Kidney tubule cell (primary cell): ENCODE measurements around the gene KDSR.
A peak's percentile ranks its signal among the peaks of the same experiment; 100 is the strongest.

Experiments
- DNase-seq: peaks from one replicate; pipeline ENCODE4 v3.0.0-alpha.2; 2018; ENCODE audit warnings: low spot score

The KDSR gene

DNA sequence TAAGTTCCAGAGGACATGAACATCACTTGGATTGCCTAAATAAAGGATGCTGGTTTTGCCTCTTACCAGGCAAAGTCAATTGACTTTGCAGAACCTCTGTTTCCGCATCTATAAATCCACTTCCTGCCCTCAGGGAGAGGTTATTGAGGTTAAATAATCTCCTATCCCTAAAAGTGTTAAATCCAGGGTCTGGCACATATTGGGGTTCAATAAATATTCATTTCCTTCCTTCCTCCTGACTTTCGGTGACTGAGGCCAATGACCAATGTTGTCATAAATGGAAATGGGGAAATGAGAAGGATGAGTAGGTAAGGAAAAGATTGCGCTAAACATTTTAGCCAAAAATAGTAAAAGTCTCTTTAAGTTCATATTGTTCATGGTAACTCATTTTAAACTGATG lies 63.5 kb downstream of the KDSR start:
- no peak for DNase-seq

DNA sequence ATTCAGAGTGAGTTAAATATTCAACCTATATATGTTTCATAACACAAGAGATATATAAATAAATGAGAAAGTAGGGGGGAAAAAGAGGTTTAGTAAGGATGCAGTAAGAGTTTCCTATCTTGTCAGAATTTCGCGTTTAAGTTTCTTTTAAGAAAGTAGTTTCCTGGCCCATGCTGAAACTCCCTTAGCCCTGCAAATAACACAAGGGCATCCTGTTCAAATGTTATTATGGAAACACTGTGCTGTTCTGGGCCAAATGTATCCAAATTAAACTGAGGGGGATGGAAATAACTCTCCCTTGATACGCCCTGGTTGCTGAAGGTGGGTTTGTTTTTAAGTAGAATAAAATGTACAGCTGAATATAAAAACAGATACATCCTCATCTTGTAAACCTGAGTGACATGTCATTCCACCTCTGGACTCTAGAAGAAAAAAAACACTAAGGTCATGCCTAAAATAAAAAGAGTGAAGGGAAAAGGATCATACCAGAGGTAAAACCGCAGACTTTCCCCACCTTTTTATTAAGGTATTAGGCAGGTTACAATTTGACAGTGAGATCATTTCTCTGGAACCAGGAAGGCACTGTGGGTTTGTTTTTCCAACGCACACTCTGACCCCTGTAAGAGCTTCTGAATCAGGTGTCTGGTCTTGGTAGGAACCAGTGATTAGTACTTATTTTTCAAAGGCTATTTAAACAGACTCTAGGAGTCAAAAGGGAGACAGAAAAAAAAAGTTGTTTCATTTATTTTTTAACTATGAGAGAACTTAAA lies 64.2 kb downstream of the KDSR start:
- DNase-seq: peak; percentile 90

DNA sequence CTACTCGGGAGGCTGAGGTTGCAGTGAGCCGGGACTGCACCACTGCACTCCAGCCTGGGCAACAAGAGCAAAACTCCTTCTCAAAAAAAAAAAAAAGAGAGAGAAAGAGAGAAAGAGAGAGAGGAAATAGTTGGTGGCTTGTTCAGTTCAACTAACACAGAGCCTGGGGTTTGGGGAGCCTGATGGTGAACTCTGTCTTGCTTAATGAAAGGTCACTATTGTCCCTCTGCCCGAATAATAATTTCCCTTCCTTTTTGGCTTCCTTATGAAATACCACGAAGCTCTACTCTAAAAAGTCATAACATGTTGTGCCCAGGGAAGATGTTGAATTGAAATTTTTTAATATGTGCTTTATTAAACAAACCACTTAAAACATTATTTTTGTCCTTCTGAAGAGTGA lies 64.8 kb downstream of the KDSR start:
- no peak for DNase-seq

DNA sequence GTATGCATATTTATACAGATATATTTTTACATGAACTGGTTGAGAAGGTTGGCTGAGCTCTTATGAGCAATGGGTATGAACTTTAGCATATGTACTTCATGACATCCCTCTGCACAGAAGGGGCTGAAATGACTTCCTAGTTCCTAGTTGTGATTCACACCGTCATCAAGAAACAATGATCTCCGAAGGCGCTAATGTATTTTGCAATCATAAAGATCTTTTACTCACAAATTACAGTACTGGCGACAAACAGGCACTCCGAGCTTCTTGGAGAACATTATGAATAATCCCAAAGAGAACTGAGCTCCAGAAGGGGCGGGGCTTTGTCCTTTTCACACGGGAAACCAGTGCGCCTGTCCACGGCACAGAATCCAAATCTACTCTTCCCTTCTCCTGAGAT lies 65.6 kb downstream of the KDSR start:
- peak; percentile 38 for DNase-seq

DNA sequence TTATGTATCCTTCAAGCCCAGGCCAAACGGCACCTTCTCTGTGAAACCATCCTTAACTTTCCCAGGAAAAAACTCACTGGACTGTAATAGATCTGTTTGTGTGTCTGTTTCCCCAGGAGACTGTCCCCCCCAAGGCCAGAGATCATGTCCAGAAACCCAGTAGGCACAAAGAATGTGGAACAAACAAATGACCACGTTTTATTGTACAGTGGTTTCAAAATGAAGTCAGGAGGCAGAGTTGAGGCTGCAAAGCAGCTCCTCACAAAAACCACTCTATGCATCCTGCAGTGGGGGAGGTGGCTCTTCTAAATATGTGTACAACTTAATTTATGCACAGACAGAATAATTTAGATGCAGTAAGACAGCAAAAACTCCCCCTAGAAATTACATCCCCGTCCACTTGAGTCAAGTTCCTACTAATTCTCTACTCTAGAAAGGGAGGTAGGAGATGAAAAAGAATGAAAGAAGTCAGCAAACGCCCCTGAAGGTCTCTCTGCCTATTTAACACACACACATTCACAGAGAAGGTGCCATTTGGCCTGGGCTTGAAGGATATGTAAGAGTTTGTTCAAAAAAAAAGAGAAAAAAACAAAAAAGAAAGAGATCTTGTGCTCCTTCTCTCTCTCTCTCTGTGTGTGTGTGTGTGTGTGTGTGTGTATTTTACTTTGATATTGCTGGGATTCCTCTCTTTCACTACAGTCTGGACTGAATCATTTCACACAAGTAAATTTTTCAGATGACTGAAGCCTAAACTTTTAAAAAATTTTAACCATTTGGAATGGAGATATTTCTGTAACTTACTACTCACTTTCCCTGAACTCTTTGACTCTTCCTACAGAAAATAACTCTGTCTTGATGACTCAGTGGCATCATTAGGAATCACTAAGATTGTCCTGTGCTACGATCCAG lies 66.9 kb downstream of the KDSR start:
- peak; percentile 94 for DNase-seq

DNA sequence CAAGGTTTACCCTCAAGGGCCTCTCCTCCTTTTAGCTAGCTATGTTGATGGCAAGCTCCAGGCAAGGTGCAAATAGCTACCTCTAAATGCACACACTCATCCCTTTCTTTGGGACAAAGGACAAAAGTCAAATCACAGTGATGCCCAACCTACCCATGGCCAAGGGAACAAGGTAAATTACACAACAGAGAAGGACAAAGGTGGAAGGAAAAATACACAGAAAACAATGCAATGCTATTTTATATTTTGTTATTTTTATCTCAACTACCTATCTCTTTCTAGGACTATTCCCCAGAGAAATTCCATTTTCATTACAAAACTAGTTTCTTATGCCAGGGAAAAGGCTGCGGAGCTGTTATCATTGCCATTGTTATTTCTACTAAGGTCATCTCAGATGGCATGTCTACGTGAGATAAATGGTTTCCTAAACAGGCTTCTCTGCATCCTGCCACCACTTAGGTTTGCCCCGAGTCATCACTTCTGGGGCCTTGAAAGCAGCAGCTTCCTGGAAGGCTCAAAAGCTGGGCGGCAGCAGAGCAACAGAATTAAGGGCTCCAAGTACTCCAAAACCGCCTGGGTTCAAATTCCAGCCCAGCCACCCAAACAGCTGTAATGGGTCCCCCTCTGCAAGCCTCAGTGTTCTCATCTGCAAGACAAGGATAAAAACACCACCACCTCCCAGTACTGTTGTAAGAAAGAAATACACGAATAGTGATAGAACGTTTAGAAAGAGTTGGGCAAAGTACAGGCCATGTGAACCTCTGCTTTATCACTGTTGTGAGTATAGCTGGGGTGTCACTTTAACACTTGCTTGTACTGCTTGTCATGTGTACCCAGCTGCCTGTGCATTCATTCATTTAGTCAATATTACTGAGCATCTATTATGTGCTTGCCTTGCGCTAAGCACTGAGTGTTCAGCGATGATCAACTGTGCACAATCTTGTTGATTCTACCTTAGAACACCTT lies 68.3 kb downstream of the KDSR start:
- DNase-seq: peak; percentile 40

DNA sequence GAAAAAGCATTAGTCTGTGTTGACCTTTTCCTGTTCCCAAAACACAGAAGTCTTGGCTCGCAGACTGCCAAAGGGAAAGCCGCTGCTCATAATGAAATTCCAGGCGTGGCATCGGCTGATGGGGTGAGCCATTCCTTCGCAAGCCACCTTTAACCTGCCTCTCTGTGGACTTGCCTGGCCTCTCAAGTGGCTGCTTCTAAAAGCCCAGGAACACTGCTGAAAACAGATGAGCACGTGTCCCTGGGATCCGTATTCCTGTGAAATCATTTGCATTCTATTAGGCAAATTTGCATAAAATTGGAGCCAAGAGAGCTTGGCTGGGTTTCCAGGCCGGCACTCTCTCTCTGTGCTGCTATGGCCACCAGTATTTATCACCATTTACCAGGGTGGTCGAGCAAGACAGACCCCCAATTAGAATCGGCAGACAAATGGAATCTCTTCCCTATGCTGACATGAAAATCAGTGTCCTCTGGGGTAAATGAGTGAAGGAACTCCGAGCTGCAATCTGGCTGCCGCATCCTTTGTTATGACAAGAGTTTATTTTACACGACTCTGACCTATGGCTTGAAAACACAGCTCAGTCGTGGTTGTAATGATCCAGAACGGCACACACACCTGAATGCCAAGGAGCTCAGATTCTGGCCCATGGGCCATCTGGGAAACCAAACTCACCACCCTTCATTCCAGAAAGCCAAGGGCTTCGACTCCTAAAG lies 69.2 kb downstream of the KDSR start:
- peak; percentile 61 for DNase-seq

DNA sequence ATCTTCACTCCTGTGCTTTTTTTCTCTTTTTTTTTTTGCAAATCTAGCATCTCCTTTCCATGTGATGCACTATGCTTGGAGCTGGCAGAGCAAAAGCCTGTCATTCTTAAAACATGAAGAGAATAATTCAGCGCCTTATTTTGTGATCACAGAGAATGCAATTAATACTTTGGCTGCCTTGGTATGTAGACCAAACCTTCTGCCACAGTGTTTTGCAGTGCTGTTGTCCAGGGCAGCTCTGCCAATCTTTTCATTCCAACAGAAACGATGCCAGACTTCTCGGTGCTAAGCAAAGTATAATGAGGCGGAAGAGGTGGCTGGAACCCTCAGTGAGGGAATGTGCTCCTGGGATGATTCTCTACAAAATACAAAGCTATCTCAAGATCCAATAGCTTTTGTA lies 73.1 kb downstream of the KDSR start:
- DNase-seq: no peak

DNA sequence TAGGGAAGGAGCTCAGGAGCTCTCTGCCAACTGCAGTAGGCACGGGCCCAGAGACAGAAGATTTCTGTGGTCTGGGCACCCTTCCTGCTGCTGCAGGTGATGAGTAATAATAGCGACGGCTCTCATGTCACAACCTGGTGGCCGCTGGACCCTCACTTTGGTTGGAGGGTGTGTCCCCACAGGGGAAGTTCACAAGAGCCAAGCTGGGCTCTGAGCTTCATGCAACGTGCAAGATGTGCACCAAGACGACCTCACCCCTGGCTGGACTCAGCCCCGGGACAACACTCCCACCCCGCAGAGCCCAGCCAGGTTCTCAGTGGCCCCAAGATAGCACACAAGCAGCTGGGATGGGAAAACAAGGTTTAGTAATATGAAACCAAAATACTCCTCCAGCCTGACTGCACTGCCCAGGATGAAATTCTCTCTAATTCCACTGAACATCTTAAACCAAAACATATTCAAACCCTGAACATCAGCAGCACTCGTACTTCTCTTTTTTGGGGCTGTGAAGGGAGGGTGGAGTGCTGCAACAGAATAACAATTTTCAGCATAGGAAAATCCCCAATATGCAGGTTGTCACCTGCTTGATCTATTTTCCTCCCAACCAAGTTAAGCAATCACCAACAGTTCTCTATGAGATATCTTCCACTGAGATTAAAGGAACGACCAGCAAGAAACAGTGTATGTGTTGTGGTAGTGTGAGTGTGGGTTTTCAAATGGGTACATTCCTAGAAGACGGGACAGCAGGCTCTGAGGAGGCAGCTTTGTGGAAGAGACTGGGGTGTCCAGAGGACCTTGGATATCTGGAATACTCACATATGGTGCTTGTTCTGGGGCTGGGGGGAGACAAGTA lies 73.9 kb downstream of the KDSR start:
- DNase-seq: no peak

DNA sequence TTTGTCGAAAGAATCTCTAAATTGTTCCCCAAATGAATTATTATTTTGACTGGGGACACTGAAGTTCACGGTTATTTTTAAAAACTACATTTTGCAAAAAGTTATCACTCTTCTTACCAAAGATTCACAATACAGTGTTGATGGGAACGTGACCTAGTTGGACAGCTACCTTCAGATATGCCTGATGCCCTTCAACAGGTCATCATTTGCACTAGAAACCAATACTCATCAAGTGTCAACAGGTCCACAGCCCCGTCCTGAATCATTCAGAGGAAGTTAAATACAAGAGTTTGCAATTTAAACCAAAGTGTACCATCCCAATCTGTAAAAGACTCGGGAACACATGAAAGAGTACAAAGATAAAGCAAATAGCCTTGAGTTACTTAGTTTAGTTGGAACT lies 75.7 kb downstream of the KDSR start:
- no peak for DNase-seq

DNA sequence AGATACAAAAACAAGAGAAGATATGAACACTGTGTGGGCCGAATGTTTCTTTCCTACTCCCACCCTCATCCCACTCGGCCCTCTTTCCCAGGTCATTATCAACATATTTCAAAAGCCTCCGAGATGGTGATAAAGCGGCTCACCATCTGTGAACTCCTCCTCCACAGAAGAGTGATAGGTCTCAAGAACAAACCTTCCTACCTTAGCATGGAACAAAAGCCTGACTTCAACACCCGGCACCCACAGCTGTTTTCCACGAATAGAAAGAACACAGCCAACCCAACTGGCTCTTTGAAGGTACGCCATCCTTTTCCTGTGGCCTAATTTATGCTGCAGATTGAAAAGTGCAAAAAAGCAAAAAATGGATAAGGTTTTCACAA lies 76.2 kb downstream of the KDSR start:
- DNase-seq: no peak

DNA sequence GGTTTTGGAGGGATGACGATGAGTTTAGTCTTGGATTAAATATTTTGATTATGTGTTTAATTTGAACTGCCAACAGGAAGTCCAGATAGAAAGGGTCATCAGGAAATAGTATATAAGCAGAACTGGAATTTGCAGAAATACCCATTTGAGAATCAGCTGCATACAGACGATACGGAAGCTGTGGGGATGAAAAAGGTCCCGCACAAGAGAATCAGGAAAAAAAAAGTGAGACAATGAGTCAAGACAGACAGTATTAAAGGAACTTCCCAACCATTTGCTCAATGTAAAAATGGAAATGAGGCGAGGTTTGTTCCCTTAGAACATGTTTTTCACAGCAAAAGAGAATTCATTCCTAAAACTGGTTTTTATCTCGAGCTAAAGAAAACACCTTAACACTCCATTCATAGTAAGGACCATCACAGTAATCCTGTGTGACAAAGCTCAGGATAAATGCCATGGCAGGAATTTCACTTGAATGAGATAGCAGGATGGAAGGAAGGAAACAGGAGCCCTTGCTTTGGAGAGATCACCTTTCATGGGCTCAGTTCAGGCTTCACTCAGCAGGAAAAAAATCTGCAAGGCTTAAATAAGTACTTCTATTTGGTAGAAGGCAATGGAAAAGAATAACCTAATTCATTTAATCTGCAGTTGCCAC lies 76.7 kb downstream of the KDSR start:
- DNase-seq: no peak

DNA sequence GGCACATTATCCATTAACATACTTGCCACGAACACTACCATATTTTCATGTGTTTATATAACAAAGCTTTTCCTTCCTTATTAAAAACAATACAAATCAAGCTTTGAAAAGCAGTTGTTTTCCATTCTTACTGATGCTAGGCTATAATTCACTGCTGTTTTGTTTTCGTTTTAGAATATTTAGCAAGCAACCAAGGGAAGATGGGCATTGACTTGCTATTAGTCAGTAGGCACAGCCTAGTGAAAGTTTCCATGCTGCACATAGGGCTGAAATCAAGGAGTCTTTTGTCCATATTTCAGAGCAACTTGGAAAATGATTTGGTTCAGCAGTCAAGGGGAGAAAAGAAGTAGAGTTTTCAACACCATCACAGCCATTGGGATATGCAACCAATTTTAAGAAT lies 78.7 kb downstream of the KDSR start:
- no peak for DNase-seq

DNA sequence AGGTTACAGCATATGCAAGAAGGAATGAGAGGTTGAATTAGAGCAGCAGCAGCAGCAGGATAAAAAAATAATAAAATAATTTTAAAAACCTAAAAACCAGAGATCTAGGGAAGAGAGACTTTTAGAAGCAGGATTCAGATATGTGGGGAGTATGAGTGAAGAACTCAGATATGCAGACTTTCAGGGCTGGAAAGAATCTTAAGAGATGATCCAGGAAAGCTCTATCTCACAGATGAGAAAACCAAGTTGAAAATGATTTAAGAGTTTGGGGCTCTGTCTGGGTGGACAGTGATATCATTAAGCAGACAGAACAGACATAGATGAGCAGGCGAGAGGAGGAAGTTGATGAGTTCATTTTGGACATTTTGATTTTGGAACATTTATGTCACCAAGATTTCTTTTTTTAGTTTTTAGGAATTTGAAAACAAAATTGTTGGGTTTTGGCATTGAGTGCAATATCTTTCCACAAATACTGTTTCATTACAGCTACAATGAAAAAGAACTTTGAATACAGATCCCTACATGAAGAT lies 79.2 kb downstream of the KDSR start:
- DNase-seq: no peak

DNA sequence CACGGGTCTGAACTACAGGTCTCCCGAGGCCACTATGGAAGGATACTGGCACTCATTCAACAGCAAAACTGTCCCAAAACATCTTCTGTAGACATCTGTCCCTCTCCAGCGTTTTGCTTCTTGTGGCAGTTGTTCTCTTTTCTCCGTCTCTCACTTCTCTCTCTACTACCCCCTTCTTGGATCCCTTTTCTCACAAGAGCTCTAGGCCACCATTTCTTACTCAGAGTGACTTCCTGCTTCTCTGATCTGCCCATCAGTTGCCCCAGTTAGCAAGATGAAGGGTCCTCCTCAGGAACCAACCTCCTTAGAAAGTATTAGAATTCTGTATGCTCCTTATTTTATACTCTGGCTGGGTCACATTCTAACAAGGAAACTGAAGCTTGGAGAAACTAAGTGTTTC lies 80.1 kb downstream of the KDSR start:
- DNase-seq: no peak

DNA sequence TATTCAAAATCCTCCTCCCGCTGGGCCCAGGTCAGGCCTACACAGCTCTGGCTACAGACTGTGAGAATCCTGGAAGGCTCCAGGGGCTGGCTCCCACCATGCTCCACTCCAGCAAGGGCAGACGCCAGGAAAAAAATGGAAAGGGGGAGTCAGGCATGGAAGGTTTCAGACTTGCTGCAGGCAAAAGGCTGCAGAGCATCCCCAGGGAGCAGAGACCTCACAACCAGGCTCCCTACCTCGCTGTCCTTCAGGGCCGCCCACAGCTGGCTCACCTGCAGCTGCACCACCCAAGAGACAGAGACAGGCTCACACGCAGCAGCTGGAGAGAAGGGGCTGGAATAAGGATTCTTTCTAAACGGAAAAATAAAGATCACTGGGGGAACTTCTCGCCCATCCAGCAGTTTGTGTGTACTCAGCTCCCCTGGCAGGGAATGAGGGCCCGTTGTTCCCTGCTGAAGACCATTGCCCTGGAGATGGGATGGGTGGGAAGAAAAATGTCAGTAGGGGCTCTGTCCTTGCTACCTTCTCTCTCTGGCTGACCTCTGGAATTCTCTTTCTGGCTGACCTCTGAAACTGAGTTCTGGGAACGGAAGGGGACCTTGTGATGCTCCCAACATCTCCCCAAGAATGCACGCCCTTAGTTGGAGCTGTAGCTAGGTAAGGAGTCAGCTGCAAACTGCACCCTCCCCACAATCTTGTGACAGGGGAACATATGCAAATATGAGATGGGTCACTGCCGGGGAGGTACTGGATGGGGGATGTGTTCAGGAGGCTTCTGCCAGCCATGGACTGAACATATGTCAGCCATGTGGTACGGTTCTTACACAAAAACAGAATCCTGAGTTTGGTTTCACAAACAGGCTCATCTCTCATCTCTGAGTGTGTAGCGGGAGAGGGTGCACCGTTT lies 81.9 kb downstream of the KDSR start:
- no peak for DNase-seq

DNA sequence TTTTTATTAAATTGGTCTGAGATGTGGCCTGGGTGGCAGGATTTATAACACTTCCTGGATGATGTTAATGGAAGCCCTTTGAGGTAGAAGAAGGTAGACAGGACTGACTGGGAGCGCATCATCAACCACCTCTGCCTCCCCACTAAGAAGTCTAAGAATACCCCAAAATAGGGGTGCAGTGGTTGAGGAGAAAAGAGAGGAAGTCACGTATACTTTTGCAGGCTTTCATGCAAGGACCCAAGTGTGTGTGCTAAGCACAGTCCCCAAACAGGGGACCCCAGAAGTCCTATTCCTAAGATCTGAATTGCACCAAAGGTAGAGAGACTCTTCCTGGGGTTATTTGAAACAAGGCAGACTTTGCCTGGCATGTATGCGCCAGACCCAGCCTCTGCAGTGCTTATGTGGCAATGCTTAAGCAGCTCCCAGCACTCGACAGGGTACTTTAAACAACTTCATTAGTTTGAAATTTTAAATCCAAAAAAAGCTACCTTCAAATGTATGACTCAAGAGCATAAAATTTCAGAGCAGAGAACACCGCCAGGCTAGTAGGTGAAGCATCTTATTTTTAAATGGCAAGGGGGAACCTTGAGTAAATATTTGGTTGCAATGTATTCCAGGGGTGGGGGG lies 82.7 kb downstream of the KDSR start:
- DNase-seq: no peak
